Loucy (cell line): ENCODE results near the gene HNRNPDL.
A peak's percentile ranks its signal among the peaks of the same experiment; 100 is the strongest.

Experiments
- H2AFZ ChIP-seq: fragments of 200-600 bp; sonication (generic); 2 replicates; pipeline ENCODE4 v1.6.0; 2016; ENCODE audit warnings: antibody characterized with exemption, mild to moderate bottlenecking, low read length, moderate library complexity
- H3F3A ChIP-seq: fragments of 200-600 bp; 2 replicates; pipeline ENCODE4 v1.6.0; 2016; ENCODE audit warnings: antibody characterized with exemption, low read depth, mild to moderate bottlenecking
- H3K27me3 ChIP-seq: fragments of 200-600 bp; sonication (generic); 2 replicates; pipeline ENCODE4 v1.6.1; 2014; ENCODE audit warnings: low read length, mild to moderate bottlenecking; ENCODE audit not compliant: insufficient read depth, poor library complexity, severe bottlenecking
- H3K36me3 ChIP-seq: fragments of 200-600 bp; sonication (generic); 2 replicates; pipeline ENCODE4 v1.6.1; 2016; ENCODE audit warnings: low read length; ENCODE audit not compliant: insufficient read depth
- H3K4me1 ChIP-seq: fragments of 200-600 bp; sonication (generic); 2 replicates; pipeline ENCODE4 v1.5.1; 2014; ENCODE audit warnings: low read length, mild to moderate bottlenecking; ENCODE audit not compliant: insufficient read depth, poor library complexity, severe bottlenecking
- H3K4me2 ChIP-seq: fragments of 200-600 bp; sonication (generic); 2 replicates; pipeline ENCODE4 v1.6.0; 2014; ENCODE audit warnings: antibody characterized with exemption, low read length, low read depth, mild to moderate bottlenecking; ENCODE audit not compliant: poor library complexity, severe bottlenecking
- H3K4me3 ChIP-seq: fragments of 200-600 bp; sonication (generic); 2 replicates; pipeline ENCODE4 v1.5.1; 2014; ENCODE audit warnings: low read length, mild to moderate bottlenecking, mixed read lengths; ENCODE audit not compliant: poor library complexity, severe bottlenecking
- H3K79me2 ChIP-seq: fragments of 200-600 bp; sonication (generic); 2 replicates; pipeline ENCODE4 v1.6.1; 2014; ENCODE audit warnings: low read length; ENCODE audit not compliant: insufficient read depth
- H3K9ac ChIP-seq: fragments of 200-600 bp; sonication (generic); 2 replicates; pipeline ENCODE4 v1.6.0; 2014; ENCODE audit warnings: mild to moderate bottlenecking, low read depth, low read length, moderate library complexity; ENCODE audit not compliant: poor library complexity, severe bottlenecking
- H3K9me2 ChIP-seq: fragments of 200-600 bp; sonication (generic); replicated peaks from 2 replicates; pipeline ENCODE4 v1.6.1; 2016; ENCODE audit warnings: low read depth, low read length, mixed read lengths
- H3K9me3 ChIP-seq: fragments of 200-600 bp; sonication (generic); 2 replicates; pipeline ENCODE4 v1.6.1; 2014; ENCODE audit warnings: mild to moderate bottlenecking, antibody characterized with exemption, low read length, low read depth; ENCODE audit not compliant: insufficient read depth
- H4K20me1 ChIP-seq: fragments of 200-600 bp; sonication (generic); 2 replicates; pipeline ENCODE4 v1.6.0; 2014; ENCODE audit warnings: antibody characterized with exemption, low read length, mild to moderate bottlenecking; ENCODE audit not compliant: insufficient read depth, poor library complexity, severe bottlenecking
- EZH2phosphoT487 ChIP-seq: fragments of 200-600 bp; IDR thresholded peaks from 2 replicates; pipeline ENCODE4 v1.6.1; 2018; ENCODE audit warnings: antibody characterized with exemption, mild to moderate bottlenecking, moderate library complexity, borderline replicate concordance
- TF ChIP-seq, protein P1 (sequence below): fragments of 200-600 bp; sonication (generic); conservative IDR thresholded peaks from 2 replicates; pipeline ENCODE4 v1.5.1; 2014; ENCODE audit warnings: mild to moderate bottlenecking, antibody characterized with exemption, low read length

HNRNPDL gene

DNA sequence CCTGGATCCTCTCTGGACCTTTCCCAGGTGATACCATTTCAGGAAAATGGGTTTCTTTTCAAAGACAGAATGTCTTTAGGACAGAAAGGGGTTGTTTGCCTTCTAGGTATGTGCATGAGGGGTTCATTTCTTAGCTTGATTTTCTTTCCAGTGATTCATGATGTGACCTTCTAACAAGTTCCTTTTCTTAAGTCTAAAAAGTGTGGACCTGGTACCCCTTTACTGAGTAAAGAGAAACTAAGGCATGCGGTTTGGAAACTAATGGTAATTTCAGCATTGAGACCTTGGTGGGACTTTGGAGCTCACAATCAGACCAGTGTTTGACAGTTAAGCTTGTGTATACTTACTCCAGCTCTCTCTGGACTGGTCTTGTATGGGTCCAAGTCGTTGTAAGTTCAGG lies 8.8 kb upstream of the HNRNPDL start:
- Histone ChIP-seq H3K27me3 (no peaks in the 10 kb centered on the region), H3F3A (no peaks in the 10 kb centered on the region), H3K4me3 (no peak overlapping the region), H2AFZ (no peak overlapping the region), H3K36me3 (no peaks in the 10 kb centered on the region), H3K9ac (no peak overlapping the region), H3K4me1 (peaks cover 35% of the 10 kb centered on the region), H4K20me1 (peaks cover 42% of the 10 kb centered on the region), H3K9me2 (no peaks in the 10 kb centered on the region), H3K4me2 (peak overlapping the region; percentile 12), H3K79me2 (peaks cover 97% of the 10 kb centered on the region), H3K9me3 (no peaks in the 10 kb centered on the region)
- TF ChIP-seq, protein P1, sequence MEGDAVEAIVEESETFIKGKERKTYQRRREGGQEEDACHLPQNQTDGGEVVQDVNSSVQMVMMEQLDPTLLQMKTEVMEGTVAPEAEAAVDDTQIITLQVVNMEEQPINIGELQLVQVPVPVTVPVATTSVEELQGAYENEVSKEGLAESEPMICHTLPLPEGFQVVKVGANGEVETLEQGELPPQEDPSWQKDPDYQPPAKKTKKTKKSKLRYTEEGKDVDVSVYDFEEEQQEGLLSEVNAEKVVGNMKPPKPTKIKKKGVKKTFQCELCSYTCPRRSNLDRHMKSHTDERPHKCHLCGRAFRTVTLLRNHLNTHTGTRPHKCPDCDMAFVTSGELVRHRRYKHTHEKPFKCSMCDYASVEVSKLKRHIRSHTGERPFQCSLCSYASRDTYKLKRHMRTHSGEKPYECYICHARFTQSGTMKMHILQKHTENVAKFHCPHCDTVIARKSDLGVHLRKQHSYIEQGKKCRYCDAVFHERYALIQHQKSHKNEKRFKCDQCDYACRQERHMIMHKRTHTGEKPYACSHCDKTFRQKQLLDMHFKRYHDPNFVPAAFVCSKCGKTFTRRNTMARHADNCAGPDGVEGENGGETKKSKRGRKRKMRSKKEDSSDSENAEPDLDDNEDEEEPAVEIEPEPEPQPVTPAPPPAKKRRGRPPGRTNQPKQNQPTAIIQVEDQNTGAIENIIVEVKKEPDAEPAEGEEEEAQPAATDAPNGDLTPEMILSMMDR = no peak

DNA sequence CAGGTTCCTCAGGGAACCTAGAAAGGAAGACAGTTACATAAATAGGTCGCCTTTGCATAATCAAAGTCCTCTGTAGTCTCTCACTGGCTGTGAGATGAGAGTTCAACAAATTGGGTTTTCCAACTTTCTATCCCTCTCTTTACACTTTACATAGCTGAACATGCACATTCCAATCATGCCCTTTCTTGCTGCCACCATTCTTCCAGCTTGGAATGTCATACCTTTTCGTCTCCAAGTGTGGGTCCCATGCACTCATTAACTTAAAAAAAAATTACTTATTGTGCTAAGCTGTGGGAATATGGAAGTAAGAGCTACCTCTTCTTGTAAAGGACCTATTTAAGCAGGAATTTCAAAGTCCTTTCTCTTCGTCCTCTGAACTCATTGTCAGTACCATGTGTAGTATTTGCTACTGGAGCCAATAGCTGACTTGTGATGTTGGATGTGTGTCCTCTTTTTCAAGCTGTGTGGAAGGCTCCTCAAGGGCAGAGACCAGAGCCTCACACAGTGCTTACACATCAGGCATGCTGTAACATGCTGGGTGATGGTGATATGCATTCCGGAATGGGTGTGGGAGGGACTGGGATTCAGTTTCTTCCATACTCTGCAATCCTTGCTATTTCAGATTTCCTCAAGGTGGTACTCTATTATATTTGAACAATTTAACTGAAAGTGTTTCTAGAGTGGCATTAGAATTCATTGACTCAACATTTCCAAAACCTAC lies 7.2 kb upstream of the HNRNPDL start:
- H3K9me3 ChIP-seq = no peaks in the 10 kb centered on the region
- no peak overlapping the region for H2AFZ ChIP-seq
- H3F3A ChIP-seq = no peaks in the 10 kb centered on the region
- H3K4me3 ChIP-seq = no peak overlapping the region
- H3K4me1 ChIP-seq = peaks cover 48% of the 10 kb centered on the region
- H3K36me3 ChIP-seq = no peaks in the 10 kb centered on the region
- peaks cover 98% of the 10 kb centered on the region for H3K79me2 ChIP-seq
- TF ChIP-seq, protein P1 = no peak
- H3K27me3 ChIP-seq = no peaks in the 10 kb centered on the region
- no peaks in the 10 kb centered on the region for H3K9me2 ChIP-seq
- peaks cover 53% of the 10 kb centered on the region for H4K20me1 ChIP-seq
- H3K4me2 ChIP-seq = peak overlapping the region; percentile 44
- no peak overlapping the region for H3K9ac ChIP-seq

DNA sequence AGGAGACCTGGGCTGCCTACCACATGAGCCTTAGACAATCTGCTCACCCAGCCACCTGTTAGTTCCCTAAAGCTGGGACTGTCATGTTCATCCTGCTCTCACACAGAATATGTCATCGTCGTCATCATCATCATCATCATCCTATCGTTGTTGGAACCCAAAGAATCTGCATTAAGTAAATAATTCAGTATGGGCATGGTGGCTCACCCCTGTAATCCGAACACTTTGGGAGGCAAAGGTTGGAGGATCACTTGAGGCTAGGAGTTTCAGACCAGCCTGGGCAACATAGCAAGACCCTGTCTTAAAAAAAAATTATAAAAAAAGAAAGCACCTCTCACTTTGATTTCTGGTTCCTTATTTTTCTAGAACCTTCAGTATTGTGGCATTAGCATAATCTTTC lies 6.5 kb upstream of the HNRNPDL start:
- Histone ChIP-seq H3K79me2 (peaks cover 98% of the 10 kb centered on the region), H2AFZ (no peak overlapping the region), H3K9ac (no peak overlapping the region), H4K20me1 (peaks cover 59% of the 10 kb centered on the region), H3K9me2 (no peaks in the 10 kb centered on the region), H3K4me3 (no peak overlapping the region), H3F3A (no peaks in the 10 kb centered on the region), H3K4me2 (peak overlapping the region; percentile 44), H3K9me3 (no peaks in the 10 kb centered on the region), H3K27me3 (no peaks in the 10 kb centered on the region), H3K36me3 (no peaks in the 10 kb centered on the region), H3K4me1 (peaks cover 55% of the 10 kb centered on the region)
- no peak for TF ChIP-seq EZH2phosphoT487
- TF ChIP-seq, protein P1 = no peak
